ENCODE measurements around the gene TRAF6.
"Not testable (repeated sequence)": the region's sequence is repeated elsewhere in the genome, so short reads cannot be mapped to it uniquely, and the experiment has no call there.

Gene TRAF6

GRCh38 chr11:36492724-36493304 lies 17.3 kb downstream of the TRAF6 start:
- no peak for DNase-seq (ENCODE audit: low read depth in 2 of 2)

- DNase-seq (ENCODE audit: low read depth in 2 of 2): no peak
These were observed 19.9 kb downstream of the TRAF6 start for GRCh38 chr11:36490026-36490806.

DNA sequence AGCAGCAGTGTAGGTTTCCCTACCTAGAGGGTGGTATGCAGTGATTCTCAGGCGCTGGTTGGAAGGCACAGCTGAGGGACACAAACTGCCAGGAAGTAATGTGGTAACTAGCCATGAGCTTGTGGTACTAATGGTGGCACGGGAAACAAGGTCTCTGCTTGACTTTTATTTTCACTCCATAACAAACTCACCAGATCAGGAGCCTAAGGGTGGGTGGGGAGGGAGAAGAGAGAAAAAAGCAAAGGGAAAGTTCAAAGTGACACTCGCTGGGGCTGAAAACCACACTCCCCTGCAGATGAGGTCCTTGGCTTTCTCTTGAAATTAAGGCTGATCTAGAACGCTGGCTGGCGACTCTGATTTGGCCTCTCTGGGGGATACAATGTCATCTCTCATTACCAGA lies 22.0 kb downstream of the TRAF6 start:
- no peak for DNase-seq (ENCODE audit: low read depth in 2 of 2)

DNA sequence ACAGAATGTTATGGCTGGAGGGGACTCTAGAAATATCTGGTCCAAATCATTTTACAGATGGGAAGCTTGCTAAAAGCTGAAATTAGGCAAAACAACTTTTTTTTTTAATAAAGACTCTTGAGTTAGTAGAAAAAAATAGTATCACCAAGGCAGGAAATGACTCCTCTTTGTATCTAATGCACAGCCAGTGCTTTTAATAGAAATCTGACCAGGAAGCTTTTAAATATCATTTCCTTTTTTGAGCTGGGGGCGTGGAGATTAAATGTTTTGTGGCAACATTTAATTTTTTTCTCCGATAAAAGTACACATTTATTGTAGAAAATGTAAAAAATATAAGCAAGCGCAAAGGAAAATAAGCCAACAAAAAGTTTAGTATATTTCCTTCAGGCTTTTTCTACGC lies 22.5 kb downstream of the TRAF6 start:
- DNase-seq (ENCODE audit: low read depth in 2 of 2): no peak

- DNase-seq (ENCODE audit: low read depth in 2 of 2): no peak
These were observed 24.6 kb downstream of the TRAF6 start for GRCh38 chr11:36485298-36486002.

- not testable (repeated sequence) for DNase-seq (ENCODE audit: low read depth in 2 of 2)
These were observed 27.0 kb downstream of the TRAF6 start for GRCh38 chr11:36483042-36483441.

- DNase-seq (ENCODE audit: low read depth in 2 of 2): no peak
These were observed 29.2 kb downstream of the TRAF6 start for GRCh38 chr11:36480833-36481232.

DNA sequence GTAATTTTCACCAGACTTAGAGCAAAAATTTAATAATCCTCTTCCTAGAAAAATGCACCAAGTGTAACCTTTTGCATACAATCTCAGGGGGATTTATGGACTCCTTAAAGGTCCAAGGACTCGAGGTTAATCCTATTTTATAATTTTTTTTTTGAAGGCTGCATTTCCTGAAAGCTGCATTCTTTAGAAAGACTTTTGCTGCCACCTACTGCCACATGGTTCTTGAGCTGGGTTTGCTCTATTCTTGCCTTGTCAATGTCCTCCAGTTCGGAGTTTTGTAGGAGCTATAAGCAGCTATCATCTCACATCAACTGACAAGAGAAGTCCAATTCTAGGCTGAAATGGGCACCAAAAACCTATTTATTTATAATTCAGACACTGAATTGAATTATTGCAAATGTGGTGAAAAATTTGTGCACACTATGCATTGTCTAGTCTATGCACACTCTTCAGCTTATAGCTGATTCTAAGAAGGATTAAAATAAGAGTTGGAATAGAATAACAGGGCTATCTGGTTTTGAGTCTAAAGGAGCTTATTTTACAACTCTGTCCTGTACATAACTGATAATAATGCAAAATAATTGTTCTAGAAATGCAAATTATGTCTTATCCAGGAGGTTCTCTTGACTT lies 31.3 kb downstream of the TRAF6 start:
- no peak for DNase-seq (ENCODE audit: low read depth in 2 of 2)

DNA sequence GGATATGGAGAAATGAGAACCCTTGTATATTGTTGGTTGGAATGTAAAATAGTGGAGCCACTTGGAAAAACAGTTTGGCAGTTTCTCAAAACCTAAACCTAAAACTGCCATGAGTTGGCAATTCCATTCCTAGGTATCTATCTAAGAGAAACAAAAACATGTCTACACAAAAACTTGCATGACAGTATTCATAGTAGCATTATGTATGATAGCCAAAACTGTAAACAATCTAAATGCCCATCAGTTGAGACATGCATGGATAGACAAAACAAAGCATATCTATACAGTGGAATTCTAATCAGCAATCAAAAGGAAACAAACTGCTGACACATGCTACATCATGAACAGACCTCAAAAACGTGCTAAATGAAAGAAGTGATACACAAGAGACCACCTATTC lies 34.9 kb downstream of the TRAF6 start:
- DNase-seq (ENCODE audit: low read depth in 2 of 2): no peak

DNA sequence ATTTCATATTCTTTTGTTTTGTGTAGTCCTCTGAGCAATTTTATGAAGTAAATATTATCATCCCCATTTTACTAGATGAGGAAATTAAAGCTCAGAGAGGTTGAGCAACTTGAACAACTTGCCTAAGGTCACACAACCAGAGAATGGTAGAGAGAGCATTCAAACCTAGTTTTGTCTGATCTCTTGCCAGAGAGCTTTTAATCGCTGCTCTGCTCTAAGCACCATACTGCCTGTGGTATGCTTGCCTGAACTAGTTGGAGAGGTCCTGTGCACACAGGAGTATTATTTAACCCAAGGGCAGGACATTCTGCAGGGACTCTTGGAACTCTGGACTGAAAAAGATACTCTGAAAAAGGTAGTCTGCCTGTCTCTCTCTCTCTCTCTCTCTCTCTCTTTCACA lies 38.5 kb downstream of the TRAF6 start:
- no peak for DNase-seq (ENCODE audit: low read depth in 2 of 2)

DNA sequence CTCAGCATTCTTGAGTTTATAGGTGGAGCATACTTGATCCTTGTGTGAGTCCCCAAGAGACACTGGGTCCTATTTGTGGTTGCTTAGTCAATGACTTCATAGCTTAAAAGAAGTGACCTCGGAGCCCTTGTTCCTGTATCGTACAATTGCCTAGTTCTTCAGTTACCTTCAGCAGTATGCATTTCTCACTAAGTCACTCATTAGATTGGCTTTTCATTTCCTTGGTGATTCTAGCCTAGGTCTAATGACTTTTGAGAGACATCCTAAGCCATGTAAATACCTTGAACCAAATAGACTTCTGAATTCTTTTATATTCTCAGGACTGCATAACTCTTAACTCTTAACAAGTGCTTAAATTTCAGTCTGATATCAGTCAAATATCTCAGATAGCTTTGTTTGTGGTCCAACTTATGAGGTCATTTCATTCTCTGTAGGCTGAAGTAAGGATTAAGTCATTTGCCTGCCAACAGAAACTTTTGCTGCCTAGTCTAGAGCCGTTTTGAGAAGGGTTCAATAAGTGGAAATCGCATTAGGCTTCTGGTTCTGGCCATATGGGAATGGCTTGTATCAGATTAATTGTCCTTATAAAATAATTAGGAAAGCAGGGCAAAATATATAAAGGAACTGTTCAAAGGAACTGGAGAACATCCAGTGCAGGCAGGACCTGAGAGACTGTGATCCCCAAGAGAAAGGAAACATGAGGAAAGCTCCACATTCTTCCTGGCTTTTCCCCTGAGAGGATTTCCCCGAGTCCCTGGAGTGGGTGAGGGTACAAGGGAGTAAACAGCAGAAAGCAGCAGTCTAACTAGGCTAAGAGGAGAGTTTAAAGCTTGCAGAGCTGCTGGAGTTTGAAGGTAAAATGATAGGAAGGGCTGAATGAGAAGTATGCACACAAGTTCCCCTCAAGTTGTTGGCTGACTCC lies 39.9 kb downstream of the TRAF6 start:
- DNase-seq (ENCODE audit: low read depth in 2 of 2): no peak

DNA sequence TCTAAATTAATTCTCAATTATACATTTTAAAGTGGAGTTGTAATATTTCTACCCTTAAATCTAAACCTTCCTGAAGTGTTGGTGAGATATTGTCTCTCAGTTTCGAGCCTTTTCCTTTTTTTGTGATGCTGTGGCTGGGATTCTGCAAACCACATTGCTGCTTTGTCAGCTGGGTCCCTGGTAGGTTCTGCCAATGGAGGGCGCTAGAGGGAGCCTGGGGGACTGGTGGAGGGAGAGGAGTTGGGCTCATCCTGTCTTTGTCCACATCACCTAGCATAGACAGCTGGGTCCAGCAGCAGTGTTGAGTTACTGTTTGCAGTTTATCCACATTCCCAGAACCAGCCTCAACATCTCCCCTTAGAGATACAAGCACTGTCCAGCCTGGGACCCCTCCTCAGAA lies 41.0 kb downstream of the TRAF6 start:
- no peak for DNase-seq (ENCODE audit: low read depth in 2 of 2)

DNA sequence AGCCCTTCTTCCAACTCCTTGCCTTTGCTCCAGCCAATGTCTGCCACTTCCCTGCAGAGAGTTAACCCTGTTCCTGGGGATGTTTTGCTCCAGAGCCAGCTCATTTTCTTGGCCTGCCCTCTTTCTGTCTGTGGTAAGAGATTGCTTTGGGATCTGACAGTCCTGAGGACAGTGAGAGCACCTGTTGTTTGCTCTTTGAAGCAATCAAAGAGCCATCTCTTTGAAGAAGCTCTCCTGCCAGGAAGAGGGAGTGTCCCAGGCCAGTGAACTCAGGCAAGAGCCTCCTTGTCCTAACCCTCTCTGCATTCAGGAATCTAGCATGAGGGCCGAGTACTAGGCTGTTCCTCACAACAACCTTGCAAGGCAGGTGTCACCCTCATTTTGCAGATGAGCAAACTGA lies 42.2 kb downstream of the TRAF6 start:
- no peak for DNase-seq (ENCODE audit: low read depth in 2 of 2)

- DNase-seq (ENCODE audit: low read depth in 2 of 2): no peak
These were observed 43.1 kb downstream of the TRAF6 start for GRCh38 chr11:36467012-36467411.

- no peak for DNase-seq (ENCODE audit: low read depth in 2 of 2)
These were observed 44.5 kb downstream of the TRAF6 start for GRCh38 chr11:36465449-36466163.

GRCh38 chr11:36464720-36465119 lies 45.4 kb downstream of the TRAF6 start:
- no peak for DNase-seq (ENCODE audit: low read depth in 2 of 2)

DNA sequence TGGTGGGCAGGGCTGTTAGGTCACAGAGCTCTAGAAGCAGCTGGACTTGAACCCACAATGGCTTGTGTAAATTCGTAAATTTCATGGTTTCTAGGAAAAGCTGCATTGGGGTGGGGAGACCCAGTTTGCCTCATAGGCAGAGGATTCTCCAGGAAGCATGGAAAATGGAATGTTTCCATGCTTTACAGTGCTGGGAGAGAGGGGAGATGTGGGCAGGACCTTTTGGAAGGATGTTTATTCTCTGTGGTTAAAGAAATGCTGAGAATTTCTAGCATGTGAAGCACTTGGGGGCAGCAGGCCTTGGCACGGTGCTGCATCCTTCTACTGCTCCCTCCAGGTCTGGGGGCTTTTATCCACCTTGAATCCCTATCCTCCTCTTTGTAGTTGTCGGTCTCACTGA lies 46.3 kb downstream of the TRAF6 start:
- DNase-seq (ENCODE audit: low read depth in 2 of 2): no peak

- no peak for DNase-seq (ENCODE audit: low read depth in 2 of 2)
These were observed 47.8 kb downstream of the TRAF6 start for GRCh38 chr11:36462321-36462720.

DNA sequence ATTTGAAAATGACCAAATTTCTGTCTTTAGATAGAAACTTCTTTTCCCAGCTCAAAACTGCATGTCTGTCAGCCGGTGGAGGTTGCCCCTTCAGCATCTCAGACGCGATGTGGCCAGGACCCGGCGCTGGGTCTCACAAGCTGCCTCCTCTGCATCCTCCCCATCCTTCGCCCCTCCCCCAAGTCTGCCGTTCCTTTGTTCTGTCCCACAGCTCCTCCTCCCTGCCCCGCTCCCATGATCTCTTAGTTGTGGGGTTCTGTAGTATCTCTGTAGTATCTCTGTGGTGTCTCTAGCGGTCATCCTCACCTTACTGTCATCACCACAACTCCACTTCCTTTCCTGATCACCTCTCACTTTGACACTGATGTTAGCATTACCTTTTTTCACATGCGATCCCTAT lies 49.9 kb downstream of the TRAF6 start:
- DNase-seq (ENCODE audit: low read depth in 2 of 2): no peak

GRCh38 chr11:36459046-36459445 lies 51.0 kb downstream of the TRAF6 start:
- DNase-seq (ENCODE audit: low read depth in 2 of 2): no peak

Data from stimulated activated CD4-positive, alpha-beta T cell treated with anti-CD3 and anti-CD28 coated beads, Interleukin-15, amount 100 ng/mL, for 48 hours (primary cell).